H1 (cell line): ENCODE data around the gene KCNAB2. TPM values are rescaled to one million over a fixed set of nuclear protein-coding genes. Genes with fewer than 3 reads are reported as not detected.

Experiments
- ATF2 ChIP-seq: IDR thresholded peaks from 2 replicates; pipeline ENCODE4 v1.6.1; 2012; ENCODE audit warnings: low read length, inconsistent platforms
- CHD2 ChIP-seq: IDR thresholded peaks from 2 replicates; pipeline ENCODE4 v1.6.1; 2012; ENCODE audit warnings: low read length, improper control_type of control experiment
- JUND ChIP-seq: IDR thresholded peaks from 2 replicates; pipeline ENCODE4 v1.6.1; 2011; ENCODE audit warnings: mild to moderate bottlenecking, improper control_type of control experiment, low read length
- SRF ChIP-seq: IDR thresholded peaks from 2 replicates; pipeline ENCODE4 v1.6.1; 2011; ENCODE audit warnings: mild to moderate bottlenecking, low read depth, low read length, moderate library complexity
- TCF12 ChIP-seq: IDR thresholded peaks from 2 replicates; pipeline ENCODE4 v1.6.1; 2011; ENCODE audit warnings: low read depth, mild to moderate bottlenecking, low read length
- YY1 ChIP-seq: IDR thresholded peaks from 2 replicates; pipeline ENCODE4 v1.6.1; 2011; ENCODE audit warnings: low read depth, mild to moderate bottlenecking, low read length
- polyA plus RNA-seq, 7 experiments: library from polyadenylated mRNA; depleted of rRNA in 3 of 7; stranded (reverse) in 5 of 7; unstranded in 2 of 7; fragments of >200 nt in 5 of 7; fragments of 200-250 nt in 2 of 7; gene quantifications; 1 replicate in 5 of 7; 2 replicates in 1 of 7; 4 replicates in 1 of 7; pipeline versions ENCODE4 v1.2.1 to v1.2.3, GENCODE V29; 2011 to 2013; ENCODE audit warnings: missing spikeins in 2 of 7, mixed read lengths in 2 of 7
- total RNA-seq: library from RNA; stranded (reverse); fragmentation: NEBNext Ultra II Directional; extraction: Animal tissue kit (Norgen Biotek cat#: 25700); gene quantifications from 2 replicates; pipeline ENCODE4 v1.2.1, GENCODE V29; 2021

The KCNAB2 gene
- total and polyA plus RNA-seq, 2 of the 8 experiments (the other 6 are each of a cell fraction or from before 2014, with no cell fraction given), result 4.5 to 7.0 TPM

GRCh38 chr1:6093611-6094010, 47.9 kb downstream of the KCNAB2 start (continued):
- TF ChIP-seq JUND (no peak), CHD2 (no peak), TCF12 (no peak), SRF (no peak), YY1 (no peak), ATF2 (no peak)
